PC-3 (cell line): ENCODE results near the gene ATM. TPM values are rescaled to one million over a fixed set of nuclear protein-coding genes. Genes with fewer than 3 reads are reported as not detected.
"Not testable (repeated sequence)": the region's sequence is repeated elsewhere in the genome, so short reads cannot be mapped to it uniquely, and the experiment has no call there.

Experiments
- ATAC-seq: fragments of 200-7000 bp; cut with Tn5 transposase; 2 replicates; pipeline ENCODE4 v1.9.1; 2020; ENCODE audit warnings: mild to moderate bottlenecking, moderate library complexity
- BruUV-seq: library from RNA; stranded (reverse); fragments of 400-500 nt; replicated peaks from 2 replicates; lab custom pipeline; 2021; lab: Mats Ljungman, UMichigan
- CTCF ChIA-PET: fragments of 300-600 bp; sonication (Branson Sonifier 250); formaldehyde crosslinking; loops from one replicate; lab custom pipeline; 2022; ENCODE audit warnings: antibody characterized with exemption; lab: Charles Lee
- POLR2A ChIA-PET: fragments of 300-600 bp; sonication (Branson Sonifier 250); formaldehyde crosslinking; loops from one replicate; lab custom pipeline; 2022; ENCODE audit warnings: antibody characterized with exemption; ENCODE audit not compliant: unreplicated experiment; lab: Charles Lee
- DNase-seq: peaks from one replicate; pipeline ENCODE4 v3.0.0-alpha.2; 2015
- H2AFZ ChIP-seq: fragments of 300-600 bp; sonication (generic); 2 replicates; pipeline ENCODE4 v1.6.0; 2016; ENCODE audit warnings: antibody characterized with exemption, low read length
- H3F3A ChIP-seq: fragments of 300-600 bp; sonication (generic); one replicate; pipeline ENCODE4 v1.6.0; 2017; ENCODE audit warnings: antibody characterized with exemption, low read length, control low read depth, mild to moderate bottlenecking; ENCODE audit not compliant: unreplicated experiment
- H3K27ac ChIP-seq: fragments of 300-600 bp; sonication (generic); 2 replicates; pipeline ENCODE4 v1.5.1; 2016; ENCODE audit warnings: mild to moderate bottlenecking, low read length
- H3K27me3 ChIP-seq: fragments of 300-600 bp; sonication (generic); 2 replicates; pipeline ENCODE4 v1.6.1; 2016; ENCODE audit warnings: low read length, mixed read lengths
- H3K36me3 ChIP-seq: fragments of 300-600 bp; sonication (generic); 2 replicates; pipeline ENCODE4 v1.6.1; 2016; ENCODE audit warnings: low read depth, mixed run types, low read length, mixed read lengths
- H3K4me1 ChIP-seq: fragments of 300-600 bp; sonication (generic); 2 replicates; pipeline ENCODE4 v1.5.1; 2016; ENCODE audit warnings: low read length; ENCODE audit not compliant: insufficient read depth
- H3K4me2 ChIP-seq: fragments of 300-600 bp; sonication (generic); 2 replicates; pipeline ENCODE4 v1.6.0; 2016; ENCODE audit warnings: low read length
- H3K4me3 ChIP-seq: fragments of 300-600 bp; sonication (generic); 2 replicates; pipeline ENCODE4 v1.5.1; 2016; ENCODE audit warnings: mild to moderate bottlenecking, low read length, mixed read lengths
- H3K79me2 ChIP-seq: fragments of 300-600 bp; sonication (generic); 2 replicates; pipeline ENCODE4 v1.6.1; 2017; ENCODE audit warnings: low read length, mixed read lengths
- H3K9ac ChIP-seq: fragments of 300-600 bp; sonication (generic); 2 replicates; pipeline ENCODE4 v1.6.0; 2016; ENCODE audit warnings: mild to moderate bottlenecking, low read length
- H3K9me2 ChIP-seq: fragments of 300-600 bp; sonication (generic); replicated peaks from 2 replicates; pipeline ENCODE4 v1.6.1; 2016; ENCODE audit warnings: mixed run types, low read length, mixed read lengths
- H3K9me3 ChIP-seq: fragments of 300-600 bp; sonication (generic); 2 replicates; pipeline ENCODE4 v1.6.1; 2016; ENCODE audit warnings: low read length, mixed read lengths
- H4K20me1 ChIP-seq: fragments of 300-600 bp; sonication (generic); 2 replicates; pipeline ENCODE4 v1.6.1; 2016; ENCODE audit warnings: low read length, mixed read lengths
- CTCF ChIP-seq: fragments of 300-600 bp; sonication (generic); conservative IDR thresholded peaks from 2 replicates; pipeline ENCODE4 v1.5.1; 2017; ENCODE audit warnings: antibody characterized with exemption, low read depth, mild to moderate bottlenecking, low read length
- EZH2 ChIP-seq: fragments of 300-600 bp; sonication (generic); IDR thresholded peaks from one replicate; pipeline ENCODE4 v1.6.1; 2017; ENCODE audit warnings: antibody characterized with exemption, mild to moderate bottlenecking, low read length; ENCODE audit not compliant: unreplicated experiment
- EZH2phosphoT487 ChIP-seq: fragments of 300-600 bp; sonication (generic); IDR thresholded peaks from 2 replicates; pipeline ENCODE4 v1.6.1; 2018; ENCODE audit warnings: mild to moderate bottlenecking, antibody characterized with exemption, low read length, borderline replicate concordance
- intact Hi-C: fragments of 100-400 bp; cut with micrococcal nuclease; formaldehyde crosslinking; loops from 2 replicates; pipeline ENCODE4 v1.9.0; 2023
- total RNA-seq: library from RNA; depleted of rRNA; stranded (reverse); fragments of >200 nt; gene quantifications from 2 replicates; pipeline ENCODE4 v1.2.3, GENCODE V29; 2014

ATM gene
- total RNA-seq, 1 experiment from 2014 or later, result 55.3 TPM

DNA sequence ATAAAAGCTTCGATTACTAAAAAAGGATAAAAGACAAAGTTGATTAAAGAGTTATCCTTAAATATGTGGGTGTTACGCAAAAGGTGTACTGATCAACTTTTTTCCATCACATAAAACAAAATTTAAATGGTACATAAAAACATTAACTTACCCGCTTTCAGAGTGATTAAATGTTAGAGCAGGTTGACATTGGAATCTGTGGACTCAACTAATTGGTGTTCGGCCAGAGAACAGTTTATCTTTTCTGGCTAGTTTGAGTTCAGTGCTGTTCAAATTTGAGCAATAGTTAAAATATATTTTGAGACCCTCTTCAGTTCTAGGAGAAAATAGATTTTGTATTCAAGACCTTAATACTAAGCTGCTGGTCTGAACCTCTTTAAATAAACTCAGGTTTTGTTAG lies 56.1 kb downstream of the ATM start:
- ATAC-seq (no peak), DNase-seq (no peak)
- no TSS peak for BruUV-seq
- H3F3A ChIP-seq, result no peaks in the 10 kb centered on the region
- H3K79me2 ChIP-seq, result no peaks in the 10 kb centered on the region
- intact Hi-C loops, result no loop called here
- no peak for TF ChIP-seq EZH2phosphoT487
- TF ChIP-seq EZH2, result no peak
- TF ChIP-seq CTCF, result no peak
- no peak overlapping the region for H2AFZ ChIP-seq
- ChIA-PET CTCF (no interaction called here), POLR2A (no interaction called here)
- no peaks in the 10 kb centered on the region for H4K20me1 ChIP-seq
- no peak overlapping the region for H3K4me3 ChIP-seq
- no peaks in the 10 kb centered on the region for H3K27me3 ChIP-seq
- H3K9me2 ChIP-seq, result no peaks in the 10 kb centered on the region
- H3K9ac ChIP-seq, result no peak overlapping the region
- H3K36me3 ChIP-seq, result peaks cover 16% of the 10 kb centered on the region; the same call in 1 of the 2 replicates
- no peaks in the 10 kb centered on the region for H3K4me1 ChIP-seq
- H3K27ac ChIP-seq, result no peak overlapping the region
- H3K4me2 ChIP-seq, result no peak overlapping the region
- no peaks in the 10 kb centered on the region for H3K9me3 ChIP-seq

- no peak overlapping the region for H3K27ac ChIP-seq
- H4K20me1 ChIP-seq, result no peaks in the 10 kb centered on the region
- no peak for TF ChIP-seq EZH2
- TF ChIP-seq CTCF, result no peak
- TF ChIP-seq EZH2phosphoT487, result no peak
- H3K9me2 ChIP-seq, result no peaks in the 10 kb centered on the region
- no peak overlapping the region for H2AFZ ChIP-seq
- H3K9me3 ChIP-seq, result no peaks in the 10 kb centered on the region
- intact Hi-C loops, result no loop called here
- H3K4me1 ChIP-seq, result peaks cover 7% of the 10 kb centered on the region; the same call in 1 of the 2 replicates
- ChIA-PET POLR2A (no interaction called here), CTCF (no interaction called here)
- no peaks in the 10 kb centered on the region for H3F3A ChIP-seq
- ATAC-seq, result no peak
- no peak for DNase-seq
- no peak overlapping the region for H3K9ac ChIP-seq
- BruUV-seq, result no TSS peak
- H3K4me2 ChIP-seq, result no peak overlapping the region
- no peak overlapping the region for H3K4me3 ChIP-seq
- peaks cover 12% of the 10 kb centered on the region for H3K36me3 ChIP-seq
- H3K79me2 ChIP-seq, result no peaks in the 10 kb centered on the region
- no peaks in the 10 kb centered on the region for H3K27me3 ChIP-seq
Measured at GRCh38 chr11:108286370-108286769, 63.5 kb downstream of the ATM start.

DNA sequence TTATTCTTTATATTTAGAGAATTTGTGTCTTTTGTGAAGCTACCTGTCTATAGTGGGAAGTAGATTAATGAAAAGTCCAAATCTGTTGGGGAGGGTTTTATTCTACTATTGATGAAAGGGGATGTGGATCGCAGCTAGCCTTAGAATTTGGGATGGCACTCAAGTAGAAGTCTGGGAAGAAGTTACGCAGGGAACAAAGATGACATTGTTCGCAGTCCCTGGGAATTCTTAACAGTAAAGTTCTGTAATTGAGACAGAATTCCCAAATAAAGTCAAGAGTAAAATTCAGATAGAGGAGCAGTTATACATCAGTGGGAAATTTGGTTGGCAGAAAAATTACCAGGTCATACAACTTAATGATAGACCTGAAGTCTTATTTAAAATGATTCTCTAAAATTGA lies 64.1 kb downstream of the ATM start:
- no peak for ATAC-seq
- H2AFZ ChIP-seq, result no peak overlapping the region
- H3K9me3 ChIP-seq, result no peaks in the 10 kb centered on the region
- TF ChIP-seq EZH2 (no peak), EZH2phosphoT487 (no peak), CTCF (no peak)
- no peaks in the 10 kb centered on the region for H3K9me2 ChIP-seq
- no peak overlapping the region for H3K27ac ChIP-seq
- no peaks in the 10 kb centered on the region for H3K79me2 ChIP-seq
- ChIA-PET CTCF (no interaction called here), POLR2A (no interaction called here)
- H3K36me3 ChIP-seq, result peaks cover 12% of the 10 kb centered on the region
- H3K4me2 ChIP-seq, result no peak overlapping the region
- no peaks in the 10 kb centered on the region for H4K20me1 ChIP-seq
- H3K4me1 ChIP-seq, result peaks cover 7% of the 10 kb centered on the region; the same call in 1 of the 2 replicates
- no peaks in the 10 kb centered on the region for H3K27me3 ChIP-seq
- BruUV-seq, result no TSS peak
- H3K9ac ChIP-seq, result no peak overlapping the region
- no peak overlapping the region for H3K4me3 ChIP-seq
- intact Hi-C loops, result no loop called here
- no peak for DNase-seq
- H3F3A ChIP-seq, result no peaks in the 10 kb centered on the region

DNA sequence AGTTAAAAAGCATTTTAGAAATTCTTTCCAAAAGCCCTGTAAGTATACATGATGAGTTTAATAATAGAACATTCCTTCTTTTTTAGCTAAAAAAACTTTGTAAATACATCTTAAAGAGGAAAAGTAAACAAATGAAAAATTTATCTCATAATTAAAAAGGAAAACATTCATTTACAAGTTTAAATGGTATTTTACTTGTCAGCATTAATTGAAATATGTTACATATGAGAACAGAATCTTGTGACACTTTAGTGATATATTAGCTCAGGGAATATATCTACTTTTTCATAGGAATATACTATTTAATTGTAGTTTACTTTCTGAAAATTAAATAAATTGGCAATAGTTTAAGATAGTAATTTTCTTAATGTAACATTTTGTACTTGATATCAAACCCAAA lies 66.2 kb downstream of the ATM start:
- DNase-seq, H3K9ac ChIP-seq, H3F3A ChIP-seq, ATAC-seq, intact Hi-C loops, H2AFZ ChIP-seq, H3K9me2 ChIP-seq, H3K4me1 ChIP-seq, H3K27ac ChIP-seq, BruUV-seq, CTCF ChIA-PET, H3K9me3 ChIP-seq, H3K79me2 ChIP-seq, H4K20me1 ChIP-seq, H3K36me3 ChIP-seq, H3K4me2 ChIP-seq, POLR2A ChIA-PET, H3K4me3 ChIP-seq, H3K27me3 ChIP-seq: not testable (repeated sequence)
